Lung (tissue), 12 donors: ENCODE data around the gene CLIC5. TPM values are rescaled to one million over a fixed set of nuclear protein-coding genes. Genes with fewer than 3 reads are reported as not detected.

Experiments
- ATAC-seq: fragments of 200-7000 bp; cut with Tn5 transposase; one replicate; pipeline ENCODE4 v1.9.1; 2020; ENCODE audit warnings: moderate number of reproducible peaks; ENCODE audit not compliant: insufficient read depth, low FRiP score
- DNase-seq, 3 donors: peaks; one replicate each; pipeline ENCODE4 v3.0.0-alpha.2; 2013 to 2017
- H3K27ac ChIP-seq, 2 donors: one replicate each; pipeline ENCODE4 v1.5.1; 2013; ENCODE audit warnings: mild to moderate bottlenecking in 2 of 2, moderate library complexity in 2 of 2, control low read depth in 1 of 2, inconsistent platforms in 1 of 2, low read depth in 1 of 2, low read length in 1 of 2
- H3K27me3 ChIP-seq, 3 donors: one replicate each; pipeline ENCODE4 v1.5.1; 2013; ENCODE audit warnings: low read length in 2 of 3; ENCODE audit not compliant: control insufficient read depth in 3 of 3, insufficient read depth in 3 of 3
- H3K36me3 ChIP-seq, 4 donors: one replicate each; pipeline ENCODE4 v1.5.1; 2013; ENCODE audit warnings: low read length in 4 of 4, mild to moderate bottlenecking in 1 of 4, moderate library complexity in 1 of 4; ENCODE audit not compliant: control insufficient read depth in 4 of 4, insufficient read depth in 4 of 4
- H3K4me1 ChIP-seq, 5 donors: one replicate each; pipeline ENCODE4 v1.5.1; 2013; ENCODE audit warnings: low read length in 5 of 5, mild to moderate bottlenecking in 2 of 5, moderate library complexity in 1 of 5; ENCODE audit not compliant: control insufficient read depth in 5 of 5, insufficient read depth in 5 of 5
- H3K4me3 ChIP-seq: one replicate; pipeline ENCODE4 v1.5.1; 2013; ENCODE audit warnings: mild to moderate bottlenecking, control low read depth, moderate library complexity
- H3K9ac ChIP-seq, 2 donors: one replicate each; pipeline ENCODE4 v1.5.1; 2013; ENCODE audit warnings: low read length in 2 of 2, control low read depth in 1 of 2; ENCODE audit not compliant: insufficient read depth in 1 of 2
- H3K9me3 ChIP-seq, 4 donors: one replicate each; pipeline ENCODE4 v1.5.1; 2013; ENCODE audit warnings: low read length in 3 of 4, mild to moderate bottlenecking in 1 of 4, moderate library complexity in 1 of 4; ENCODE audit not compliant: control insufficient read depth in 4 of 4, insufficient read depth in 3 of 4
- WGBS, 2 donors: extraction: QIAGEN DNeasy Blood & Tissue Kit; methylation state at CpG; one replicate each; pipeline ENCODE4 v1.1.7; 2013; 5-methylcytosine and 5-hydroxymethylcytosine counted together
- polyA plus RNA-seq, 2 donors: library from polyadenylated mRNA; stranded (reverse); fragments of 200-250 nt; gene quantifications; one replicate each; pipeline ENCODE4 v1.2.1, GENCODE V29; 2013
- total RNA-seq, 2 donors: library from RNA; depleted of rRNA in 1 of 2; stranded (reverse); fragments of >200 nt in 1 of 2; gene quantifications; one replicate each; pipeline ENCODE4 v1.2.1, GENCODE V29; 2014 to 2021
- TF ChIP-seq, protein P1 (sequence below): IDR thresholded peaks from 2 replicates; pipeline ENCODE4 v1.5.1; 2012; ENCODE audit warnings: mild to moderate bottlenecking; ENCODE audit errors: control extremely low read depth, extremely low read depth
- donor health status: control.
- donor health status: control.
- donor health status: Bipolar disorder and iron deficiency.
- donor health status: healthy.
- donor health status: DM: yes; HTN: yes; CAD: no.

Gene CLIC5
- total and polyA plus RNA-seq, 4 donors: 14.8 to 92.3 (median 40.7) TPM

DNA sequence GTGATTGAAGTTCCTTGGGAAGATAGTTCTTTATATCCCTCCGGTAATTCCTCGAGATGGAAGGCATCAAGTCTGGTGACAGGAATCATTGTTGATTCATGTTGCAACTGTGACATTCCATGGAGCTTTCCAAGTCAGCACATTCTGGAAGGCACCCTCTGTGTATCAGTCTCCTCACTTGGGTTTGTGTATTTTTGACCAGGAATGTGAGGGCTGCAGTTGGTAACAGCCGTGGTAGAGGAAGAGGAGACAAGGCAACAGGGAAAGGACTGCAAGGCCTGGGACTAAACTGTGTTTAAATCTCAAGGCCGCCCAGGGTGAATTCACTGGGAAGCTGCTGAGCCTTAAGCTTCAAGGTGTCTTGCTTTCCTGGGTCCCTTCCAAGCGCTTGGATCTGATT is 99.0 kb downstream of the CLIC5 start:
- 81 to 92% methylated on average over 5 of the region's 5 CpGs for WGBS, 2 donors
- Histone ChIP-seq H3K4me1 (peaks cover 0 to 3% (median 0%) of the 10 kb centered on the region in 5 donors), H3K4me3 (no peak overlapping the region), H3K27ac (no peak overlapping the region), H3K36me3 (peaks cover 0 to 14% (median 3%) of the 10 kb centered on the region in 4 donors), H3K27me3 (peaks cover 0 to 5% (median 0%) of the 10 kb centered on the region in 3 donors), H3K9me3 (no peaks in the 10 kb centered on the region), H3K9ac (no peak overlapping the region)
- ATAC-seq (no peak), DNase-seq (no peak)
- TF ChIP-seq, protein P1, sequence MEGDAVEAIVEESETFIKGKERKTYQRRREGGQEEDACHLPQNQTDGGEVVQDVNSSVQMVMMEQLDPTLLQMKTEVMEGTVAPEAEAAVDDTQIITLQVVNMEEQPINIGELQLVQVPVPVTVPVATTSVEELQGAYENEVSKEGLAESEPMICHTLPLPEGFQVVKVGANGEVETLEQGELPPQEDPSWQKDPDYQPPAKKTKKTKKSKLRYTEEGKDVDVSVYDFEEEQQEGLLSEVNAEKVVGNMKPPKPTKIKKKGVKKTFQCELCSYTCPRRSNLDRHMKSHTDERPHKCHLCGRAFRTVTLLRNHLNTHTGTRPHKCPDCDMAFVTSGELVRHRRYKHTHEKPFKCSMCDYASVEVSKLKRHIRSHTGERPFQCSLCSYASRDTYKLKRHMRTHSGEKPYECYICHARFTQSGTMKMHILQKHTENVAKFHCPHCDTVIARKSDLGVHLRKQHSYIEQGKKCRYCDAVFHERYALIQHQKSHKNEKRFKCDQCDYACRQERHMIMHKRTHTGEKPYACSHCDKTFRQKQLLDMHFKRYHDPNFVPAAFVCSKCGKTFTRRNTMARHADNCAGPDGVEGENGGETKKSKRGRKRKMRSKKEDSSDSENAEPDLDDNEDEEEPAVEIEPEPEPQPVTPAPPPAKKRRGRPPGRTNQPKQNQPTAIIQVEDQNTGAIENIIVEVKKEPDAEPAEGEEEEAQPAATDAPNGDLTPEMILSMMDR: no peak

DNA sequence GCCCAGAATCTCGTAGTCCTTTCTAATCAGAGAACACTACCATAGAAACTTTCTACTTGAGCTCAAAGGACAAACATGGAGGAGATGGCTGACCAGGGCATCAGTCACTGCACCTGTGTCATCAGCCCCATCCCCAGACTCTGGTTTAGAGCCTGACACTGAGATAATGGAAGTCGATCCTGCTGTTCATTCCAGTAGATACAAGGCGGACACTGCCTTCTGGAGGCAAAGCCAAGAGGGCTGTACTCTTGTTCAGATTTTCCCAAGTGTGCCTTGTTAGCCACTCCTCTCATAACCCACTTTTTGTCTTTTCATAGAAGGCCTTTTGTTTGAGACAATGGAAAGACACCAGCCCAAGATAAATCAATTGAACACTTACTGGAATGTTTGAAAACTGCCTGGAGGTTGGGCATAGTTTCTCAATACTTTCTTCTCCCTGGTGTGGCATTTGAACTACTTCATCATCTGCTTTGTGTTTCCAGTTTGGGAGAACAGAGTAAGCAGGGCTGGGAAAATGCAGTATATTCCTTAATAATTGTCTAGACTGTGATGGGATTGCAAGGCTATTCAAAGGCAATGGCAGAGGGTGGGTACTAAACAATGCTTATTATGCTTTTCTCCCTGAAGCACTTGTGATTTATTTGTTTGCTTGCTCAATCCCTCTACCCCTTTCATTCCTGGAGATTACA is 99.7 kb downstream of the CLIC5 start:
- no peak overlapping the region for H3K4me3 ChIP-seq
- DNase-seq (no peak), ATAC-seq (no peak)
- H3K4me1 ChIP-seq: peaks cover 0 to 2% (median 0%) of the 10 kb centered on the region in 5 donors
- TF ChIP-seq, protein P1: no peak
- peaks cover 0 to 14% (median 3%) of the 10 kb centered on the region in 4 donors for H3K36me3 ChIP-seq
- H3K27me3 ChIP-seq: peaks cover 0 to 5% (median 0%) of the 10 kb centered on the region in 3 donors
- no peak overlapping the region for H3K9ac ChIP-seq
- H3K27ac ChIP-seq: no peak overlapping the region
- WGBS, 2 donors: 96 to 98% methylated on average over 3 of the region's 3 CpGs
- no peaks in the 10 kb centered on the region for H3K9me3 ChIP-seq

DNA sequence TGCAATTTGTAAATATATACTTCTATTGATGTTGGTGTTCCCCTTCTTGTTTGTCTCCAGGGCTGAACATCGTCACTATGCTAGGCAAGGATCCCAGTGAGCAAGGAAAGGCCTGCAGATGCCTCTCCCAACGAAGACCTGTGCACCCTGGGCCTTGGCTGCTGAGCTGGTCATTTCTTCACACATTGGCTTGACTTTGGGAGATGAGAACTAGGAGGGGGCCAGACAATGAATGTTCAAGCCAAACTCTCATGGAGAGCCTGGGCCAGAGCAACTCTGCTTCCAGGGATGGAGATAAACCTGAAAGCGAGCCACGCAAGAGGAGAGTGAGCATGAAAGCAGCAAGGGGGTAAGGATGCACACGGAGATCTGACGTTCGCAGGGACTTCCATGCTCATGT is 104.0 kb downstream of the CLIC5 start:
- Histone ChIP-seq H3K36me3 (peaks cover 0 to 18% (median 5%) of the 10 kb centered on the region in 4 donors), H3K27ac (no peak overlapping the region), H3K27me3 (no peaks in the 10 kb centered on the region), H3K4me1 (no peaks in the 10 kb centered on the region), H3K9me3 (peaks cover 0 to 3% (median 0%) of the 10 kb centered on the region in 4 donors), H3K9ac (no peak overlapping the region), H3K4me3 (no peak overlapping the region)
- TF ChIP-seq, protein P1: no peak
- ATAC-seq: no peak
- WGBS, 2 donors: 96 to 97% methylated on average over 7 of the region's 7 CpGs
- no peak for DNase-seq
